GM12891 (cell line): ENCODE results near the gene GPR39.

Experiments
- PAX5 ChIP-seq: IDR thresholded peaks from 2 replicates; pipeline ENCODE4 v1.6.1; 2011; ENCODE audit warnings: low read length, moderate library complexity, mild to moderate bottlenecking; ENCODE audit not compliant: insufficient read depth, severe bottlenecking
- POLR2A ChIP-seq: IDR thresholded peaks from 2 replicates; pipeline ENCODE4 v1.6.1; 2011; ENCODE audit warnings: low read depth, low read length, control low read depth
- POLR2AphosphoS5 ChIP-seq: IDR thresholded peaks from 2 replicates; pipeline ENCODE4 v1.6.1; 2011; ENCODE audit warnings: low read depth, low read length, control low read depth
- SPI1 ChIP-seq: IDR thresholded peaks from 2 replicates; pipeline ENCODE4 v1.6.1; 2011; ENCODE audit warnings: low read depth, low read length, control low read depth
- TAF1 ChIP-seq: IDR thresholded peaks from 2 replicates; pipeline ENCODE4 v1.6.1; 2011; ENCODE audit warnings: low read depth, low read length, control low read depth

DNA sequence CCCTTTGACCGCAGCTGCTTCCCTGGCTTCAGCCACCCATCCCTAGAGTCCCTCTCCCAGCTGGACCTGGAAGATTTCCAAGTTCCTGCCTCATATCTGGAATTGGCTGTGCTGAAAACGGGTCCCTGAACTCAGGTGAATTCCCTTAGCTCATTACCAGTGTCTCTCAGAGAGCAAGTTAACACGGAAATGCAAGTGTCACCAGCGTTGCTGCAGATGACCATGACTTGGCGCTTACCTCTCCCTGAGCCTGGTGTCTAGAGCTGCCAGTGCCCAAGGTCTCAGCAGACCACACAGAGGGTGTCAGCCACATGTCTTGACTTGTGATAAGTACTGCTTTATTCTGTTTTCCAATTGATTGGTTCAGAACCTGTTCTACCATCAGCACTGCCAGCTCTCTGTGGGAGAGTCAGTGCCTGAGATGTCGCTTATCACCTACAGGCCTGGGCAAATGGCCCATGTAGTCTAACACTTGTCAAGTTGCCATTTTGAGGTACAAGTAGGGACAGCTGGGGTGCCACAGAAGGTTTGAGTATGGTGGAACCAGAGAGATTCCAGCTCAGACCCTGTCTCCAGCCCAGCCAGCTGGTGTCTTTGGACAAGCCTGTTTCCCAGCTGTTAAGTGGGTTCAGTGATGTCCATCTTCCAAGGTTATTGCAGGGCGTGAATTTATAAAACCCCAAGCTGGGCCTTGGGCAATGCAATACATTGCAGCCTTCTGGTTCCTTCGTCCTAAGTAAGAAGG is 204.7 kb downstream of the GPR39 start:
- no peak for TF ChIP-seq POLR2A
- no peak for TF ChIP-seq POLR2AphosphoS5
- no peak for TF ChIP-seq TAF1
- TF ChIP-seq PAX5: no peak
- no peak for TF ChIP-seq SPI1
